Epidermal melanocyte (primary cell): Measurements from ENCODE around the gene DLX1.
A peak's percentile ranks its signal among the peaks of the same experiment; 100 is the strongest.

Source experiments
- DNase-seq: peaks from one replicate; pipeline ENCODE4 v3.0.0; 2011; ENCODE audit warnings: low spot score; ENCODE audit not compliant: insufficient read length

Gene DLX1

DNA sequence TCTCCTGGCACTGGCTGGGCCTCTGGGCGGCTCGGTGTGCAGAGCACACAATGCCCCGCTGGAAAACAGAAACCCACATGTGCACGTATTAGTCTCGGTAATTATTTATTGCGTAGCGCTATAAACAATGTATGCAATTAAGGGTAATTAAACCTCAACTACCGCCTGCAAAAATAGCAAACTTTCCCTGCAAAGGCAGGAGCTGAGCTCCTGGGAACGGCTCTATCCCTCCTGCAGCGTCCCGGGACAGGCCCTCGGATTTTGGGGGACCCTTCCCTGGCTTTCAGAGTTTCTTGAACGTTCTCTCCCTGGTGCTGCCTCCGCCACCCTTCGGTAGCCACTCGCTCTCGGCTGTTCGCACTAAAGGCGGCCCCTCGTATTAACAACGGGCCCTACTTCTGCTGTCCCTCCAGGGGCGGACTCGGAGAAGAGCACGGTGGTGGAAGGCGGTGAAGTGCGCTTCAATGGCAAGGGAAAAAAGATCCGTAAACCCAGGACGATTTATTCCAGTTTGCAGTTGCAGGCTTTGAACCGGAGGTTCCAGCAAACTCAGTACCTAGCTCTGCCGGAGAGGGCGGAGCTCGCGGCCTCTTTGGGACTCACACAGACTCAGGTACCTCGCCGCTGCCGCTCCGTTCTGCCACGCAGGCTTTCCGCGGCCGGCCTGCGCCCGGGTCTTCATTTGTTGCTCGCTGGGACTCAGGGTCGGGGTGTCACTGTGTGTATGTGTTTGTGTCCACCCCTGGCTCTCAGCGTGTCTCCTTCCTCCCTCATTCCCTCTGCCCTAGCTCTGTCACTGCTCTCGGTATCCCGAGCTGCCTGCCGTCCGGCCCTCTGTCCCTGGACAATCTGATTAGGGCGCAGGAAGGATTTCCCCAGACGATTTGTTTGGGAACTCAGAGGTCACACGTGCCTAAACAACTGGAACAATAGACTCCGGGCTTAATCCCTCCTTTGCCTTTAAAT lies 1.2 kb downstream of the DLX1 start:
- DNase-seq: no peak

DNA sequence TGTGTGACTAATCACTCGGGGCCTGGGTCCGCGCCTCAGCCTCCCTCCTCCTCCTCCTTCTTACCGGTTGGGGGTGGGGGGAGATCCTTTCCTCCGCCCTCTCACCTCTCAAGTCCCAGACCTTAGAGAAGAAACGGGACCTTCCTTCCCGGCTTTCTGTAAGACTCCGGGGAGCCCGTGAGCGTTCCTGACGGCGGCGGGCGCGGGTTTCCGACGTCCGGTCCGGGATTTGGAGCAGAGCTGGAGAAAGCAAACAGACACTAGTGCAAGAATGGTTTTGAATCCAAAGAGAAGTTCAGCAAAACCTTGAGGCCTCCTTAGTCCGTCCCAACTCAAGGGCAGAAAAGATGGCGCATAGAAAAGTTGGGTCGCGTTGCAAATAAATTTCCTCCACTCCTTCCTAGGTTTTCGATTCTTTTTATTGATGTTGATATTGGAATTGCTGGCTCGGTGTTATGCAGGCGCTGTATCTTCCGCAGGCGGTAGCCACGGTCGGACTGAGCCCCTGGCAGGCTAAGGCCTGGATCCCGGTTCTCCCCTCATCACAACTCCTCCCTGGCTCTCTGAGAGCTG lies 2.0 kb downstream of the DLX1 start:
- DNase-seq: no peak

GRCh38 chr2:172087780-172088244 lies 2.5 kb downstream of the DLX1 start:
- DNase-seq: no peak

GRCh38 chr2:172088245-172089004 lies 3.1 kb downstream of the DLX1 start:
- no peak for DNase-seq

DNA sequence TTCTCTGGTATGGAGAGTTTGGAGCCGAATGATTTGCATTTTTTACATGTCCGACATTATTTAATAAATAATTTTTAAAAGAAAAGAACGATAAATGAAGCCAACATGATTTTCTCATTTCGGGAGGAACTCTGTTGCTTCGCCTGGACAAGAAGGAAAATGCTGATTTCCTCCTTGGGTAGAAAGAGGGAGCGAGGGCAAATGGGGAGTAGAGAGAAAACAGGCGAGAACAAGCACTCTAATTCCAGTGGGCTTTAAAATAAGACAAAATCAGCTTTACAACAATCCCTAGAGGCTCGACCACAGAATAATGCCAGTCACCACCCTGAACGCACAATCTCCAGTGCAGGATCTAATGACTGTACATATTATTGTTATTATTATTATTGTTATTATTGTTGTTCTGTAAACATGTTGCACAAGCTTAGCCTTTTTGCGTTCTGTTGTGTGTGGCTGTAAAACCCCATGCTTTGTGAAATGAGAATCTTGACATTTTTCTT lies 3.7 kb downstream of the DLX1 start:
- no peak for DNase-seq

- no peak for DNase-seq
Measured at GRCh38 chr2:172089633-172090032, 4.3 kb downstream of the DLX1 start.

DNA sequence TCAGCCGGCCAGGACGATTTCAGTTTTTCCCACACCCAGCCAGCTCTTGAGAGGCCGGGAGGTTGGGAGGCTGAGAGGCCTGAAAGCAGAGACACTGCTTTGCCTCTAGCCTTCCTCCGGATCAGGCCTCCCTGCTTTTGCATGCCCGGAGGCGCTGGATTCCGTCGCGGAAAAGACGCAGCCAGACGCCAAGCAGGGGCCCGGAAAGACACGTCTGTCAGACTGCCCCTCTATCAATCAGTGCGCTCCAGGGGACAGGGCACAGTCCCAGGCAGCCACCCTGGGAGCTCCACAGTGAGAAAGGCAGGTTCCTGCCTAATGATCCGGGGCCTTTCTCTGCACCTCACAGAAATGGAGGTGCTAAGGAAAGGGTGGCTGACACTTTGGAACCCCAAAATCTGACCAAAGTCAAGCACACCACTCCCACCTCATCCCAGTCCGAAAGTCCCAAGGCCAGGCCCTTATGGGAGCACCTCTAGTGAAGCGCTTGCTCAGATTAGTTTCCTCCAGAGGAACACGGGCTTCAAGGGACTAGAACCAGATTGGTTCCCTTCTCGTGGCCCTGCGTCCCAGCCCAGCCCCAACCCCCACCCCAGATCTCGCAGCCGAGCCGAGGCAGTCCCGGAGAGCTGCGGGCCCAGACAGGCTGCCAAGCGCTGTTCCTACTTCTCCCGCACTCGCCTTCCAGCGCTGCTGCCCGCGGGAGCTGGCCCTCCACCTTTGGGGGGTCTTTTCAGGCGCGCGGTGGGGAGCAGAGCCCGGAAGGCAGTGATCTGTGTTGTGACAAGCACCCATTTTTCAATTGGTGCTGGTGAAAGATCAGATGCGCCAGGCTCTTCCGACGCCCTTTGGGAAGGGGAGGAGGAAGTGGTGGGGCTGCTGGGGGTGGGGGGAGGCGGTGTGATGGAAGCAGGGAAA lies 5.0 kb downstream of the DLX1 start:
- DNase-seq: no peak

GRCh38 chr2:172091000-172091641 lies 5.8 kb downstream of the DLX1 start:
- no peak for DNase-seq

DNA sequence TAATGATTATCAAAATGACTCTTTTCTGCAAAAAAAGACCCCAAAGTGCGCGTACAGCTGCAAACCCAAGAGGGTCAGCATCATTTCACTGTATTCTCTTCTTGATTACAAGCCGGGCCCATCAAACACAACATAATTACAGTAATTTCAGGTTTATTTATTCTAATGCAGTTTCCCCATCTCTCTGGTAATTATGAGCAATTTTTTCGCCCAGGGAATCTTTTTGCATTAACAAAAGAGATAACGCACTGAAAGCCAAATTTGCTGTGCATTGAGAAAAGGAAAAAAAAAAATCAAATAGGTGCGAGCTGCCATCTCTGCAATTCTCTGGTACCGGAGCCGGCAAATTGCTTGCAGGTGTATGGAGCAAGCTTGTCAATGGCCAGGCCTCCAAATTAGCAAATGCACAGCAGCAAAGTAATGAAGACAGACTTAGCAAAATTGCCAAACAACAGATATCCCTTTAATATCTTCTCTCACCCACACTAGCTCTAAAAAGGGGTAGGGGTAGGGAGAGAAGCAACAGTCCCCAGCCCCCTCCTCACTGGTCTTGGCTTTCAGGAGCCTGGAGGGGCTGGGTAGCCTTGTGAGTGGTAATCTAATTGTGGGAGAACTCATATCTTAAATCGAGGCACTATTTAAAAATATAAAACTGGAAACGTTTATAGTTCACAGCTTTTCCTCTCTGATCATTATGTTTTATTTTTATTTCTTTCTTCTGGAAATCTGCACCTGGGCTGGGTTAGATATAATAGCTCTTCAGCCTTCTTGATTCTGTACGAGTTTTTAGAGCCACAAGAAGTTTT lies 6.7 kb downstream of the DLX1 start:
- no peak for DNase-seq

DNA sequence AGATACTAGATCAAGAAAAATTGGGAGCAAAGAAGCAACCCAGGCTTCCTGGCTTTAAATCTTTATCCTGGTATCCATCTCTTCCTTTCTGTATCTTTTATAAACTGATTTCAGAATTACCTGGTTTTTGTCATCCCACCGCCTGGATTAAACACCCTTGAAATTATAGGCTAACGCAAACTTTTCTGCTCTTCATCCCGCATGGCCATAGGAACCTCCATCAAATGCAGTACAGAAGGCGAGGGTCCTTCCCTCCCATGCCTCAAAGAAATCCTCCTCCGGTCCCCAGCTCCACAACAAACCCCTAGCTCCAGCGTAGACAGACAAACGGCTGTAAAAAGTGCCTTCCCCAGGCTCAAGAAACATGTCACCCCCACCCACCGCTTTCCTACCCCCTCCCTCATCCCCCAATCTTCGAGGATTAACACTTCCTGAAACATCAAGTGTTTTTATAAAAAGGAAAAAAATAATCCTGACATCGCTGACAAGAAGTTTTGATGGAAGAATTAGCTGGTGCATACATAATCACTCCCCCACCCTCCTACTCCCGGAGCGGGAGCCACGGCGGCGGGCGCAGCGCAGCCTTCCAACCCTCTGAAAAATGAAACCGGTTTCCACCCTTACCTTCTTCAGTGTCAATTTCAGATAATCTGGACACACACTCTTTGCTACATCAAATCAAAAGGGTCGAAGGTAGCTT lies 7.6 kb downstream of the DLX1 start:
- no peak for DNase-seq

DNA sequence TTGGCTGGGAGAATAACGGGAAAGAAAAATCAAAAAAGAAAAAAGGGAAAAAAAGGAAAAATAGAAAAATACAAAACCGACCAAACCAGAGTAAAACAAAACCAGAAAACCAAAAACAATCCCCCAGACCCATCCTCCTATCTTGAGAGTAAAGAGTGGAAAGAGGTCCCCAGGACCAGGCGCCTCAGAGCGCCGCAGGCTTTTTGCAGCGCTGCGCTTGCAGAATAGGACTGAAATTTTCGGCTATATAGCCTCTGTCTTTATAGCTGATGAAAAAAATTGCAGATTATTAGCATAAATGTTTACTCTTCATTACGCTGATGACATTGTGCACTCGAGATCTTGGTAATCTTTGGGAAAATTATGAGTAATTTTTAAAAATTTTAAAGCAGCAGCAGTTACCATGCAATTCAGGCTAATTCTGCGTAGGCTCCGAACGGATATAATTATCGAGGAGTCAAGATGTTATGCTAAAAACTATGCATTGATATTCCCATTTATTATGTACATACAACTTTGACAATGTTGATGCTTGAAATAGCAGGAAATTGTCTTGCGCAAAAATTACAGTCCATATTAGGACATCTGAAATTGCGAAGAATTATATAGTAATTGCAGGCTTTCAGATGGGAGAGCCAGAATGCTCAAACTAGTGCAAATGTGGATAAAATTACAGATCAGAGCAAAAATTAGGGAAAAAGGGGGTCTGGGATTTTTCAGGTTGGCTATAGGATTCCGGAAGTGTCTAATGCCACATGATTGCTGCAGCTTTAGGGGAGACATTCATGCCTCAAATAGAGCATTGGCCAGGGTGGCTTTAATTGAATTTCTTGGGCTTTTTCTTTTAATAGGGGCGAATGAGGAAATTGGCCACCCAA lies 8.3 kb downstream of the DLX1 start:
- DNase-seq: no peak

DNA sequence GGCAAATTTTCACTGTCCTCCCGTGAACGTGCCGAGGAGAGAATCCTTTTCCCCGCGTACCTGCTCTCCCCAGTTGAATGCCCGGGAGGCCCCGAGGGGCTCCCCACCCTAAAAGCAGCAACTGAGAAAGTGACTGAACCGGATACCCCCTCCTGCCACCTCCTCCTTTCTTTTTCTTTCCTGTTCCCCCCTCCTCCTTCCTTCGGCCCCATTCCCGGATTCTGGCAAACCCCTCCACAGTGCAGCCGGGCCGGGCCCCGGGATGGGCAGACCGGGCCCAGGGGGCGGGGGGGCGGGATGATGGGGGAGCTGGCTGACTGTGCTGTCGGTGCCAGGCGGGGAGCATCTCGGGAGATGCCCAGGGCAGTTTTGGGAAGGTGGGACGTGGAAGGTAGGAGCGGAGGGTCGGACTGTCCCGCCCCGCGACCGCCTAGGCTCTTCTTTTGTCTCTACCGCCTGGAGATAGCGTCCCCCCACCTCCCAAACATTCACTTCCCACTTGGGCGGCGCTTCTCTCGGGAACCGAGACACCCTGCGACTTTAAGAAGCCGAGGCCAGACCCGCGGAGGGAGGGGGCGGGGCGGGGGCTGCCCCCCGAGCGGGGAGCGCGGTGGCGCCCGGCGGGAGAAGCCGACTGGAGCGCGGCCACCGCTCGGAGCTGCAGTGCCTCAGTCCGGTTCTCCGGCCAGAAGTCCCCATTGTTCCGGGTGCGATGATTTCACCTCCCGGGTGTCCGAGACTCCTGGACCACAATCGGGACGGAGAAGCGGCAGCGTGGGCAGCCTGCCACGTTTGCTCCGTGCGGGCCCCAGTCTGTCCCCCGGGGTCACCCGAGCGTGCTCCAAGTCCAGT lies 9.2 kb downstream of the DLX1 start:
- DNase-seq: no peak

GRCh38 chr2:172095146-172095904 lies 10.0 kb downstream of the DLX1 start:
- peak; percentile 63 for DNase-seq

- no peak for DNase-seq
Measured at GRCh38 chr2:172095905-172096625, 10.8 kb downstream of the DLX1 start.
